Glutamatergic neuron (in vitro differentiated cells): ENCODE data around the gene CNNM3. TPM values are rescaled to one million over a fixed set of nuclear protein-coding genes. Genes with fewer than 3 reads are reported as not detected.

Experiments
- DNase-seq: peaks from one replicate; pipeline ENCODE4 v3.0.0; 2022
- H3K27ac Mint-ChIP-seq: one replicate; pipeline ENCODE4 v1.8.0; 2020; ENCODE audit warnings: mild to moderate bottlenecking, mixed read lengths, inconsistent platforms; ENCODE audit not compliant: unreplicated experiment
- H3K27me3 Mint-ChIP-seq: one replicate; pipeline ENCODE4 v1.8.0; 2020; ENCODE audit warnings: mild to moderate bottlenecking, moderate library complexity, mixed read lengths, inconsistent platforms; ENCODE audit not compliant: unreplicated experiment
- H3K36me3 Mint-ChIP-seq: one replicate; pipeline ENCODE4 v1.8.0; 2020; ENCODE audit warnings: mild to moderate bottlenecking, mixed read lengths, inconsistent platforms; ENCODE audit not compliant: unreplicated experiment
- H3K4me1 Mint-ChIP-seq: one replicate; pipeline ENCODE4 v1.8.0; 2020; ENCODE audit warnings: mild to moderate bottlenecking, low read depth, mixed read lengths, inconsistent platforms; ENCODE audit not compliant: unreplicated experiment
- H3K4me3 Mint-ChIP-seq: one replicate; pipeline ENCODE4 v1.8.0; 2020; ENCODE audit warnings: mild to moderate bottlenecking, mixed read lengths, inconsistent platforms; ENCODE audit not compliant: unreplicated experiment
- H3K9me3 Mint-ChIP-seq: one replicate; pipeline ENCODE4 v1.8.0; 2020; ENCODE audit warnings: mild to moderate bottlenecking, moderate library complexity, mixed read lengths, inconsistent platforms; ENCODE audit not compliant: unreplicated experiment
- total RNA-seq: library from RNA; stranded (reverse); fragmentation: NEBNext Ultra II Directional; extraction: Animal tissue kit (Norgen Biotek cat#: 25700); gene quantifications from one replicate; pipeline ENCODE4 v1.2.1, GENCODE V29; 2021; ENCODE audit not compliant: unreplicated experiment
- TF ChIP-seq, protein P1 (sequence below): fragments of 200-600 bp; sonication (generic); IDR thresholded peaks from one replicate; pipeline ENCODE4 v1.5.0; 2021; ENCODE audit not compliant: partially characterized antibody, unreplicated experiment

The CNNM3 gene
- total RNA-seq, 1 donor from 2014 or later: 22.3 TPM

DNA sequence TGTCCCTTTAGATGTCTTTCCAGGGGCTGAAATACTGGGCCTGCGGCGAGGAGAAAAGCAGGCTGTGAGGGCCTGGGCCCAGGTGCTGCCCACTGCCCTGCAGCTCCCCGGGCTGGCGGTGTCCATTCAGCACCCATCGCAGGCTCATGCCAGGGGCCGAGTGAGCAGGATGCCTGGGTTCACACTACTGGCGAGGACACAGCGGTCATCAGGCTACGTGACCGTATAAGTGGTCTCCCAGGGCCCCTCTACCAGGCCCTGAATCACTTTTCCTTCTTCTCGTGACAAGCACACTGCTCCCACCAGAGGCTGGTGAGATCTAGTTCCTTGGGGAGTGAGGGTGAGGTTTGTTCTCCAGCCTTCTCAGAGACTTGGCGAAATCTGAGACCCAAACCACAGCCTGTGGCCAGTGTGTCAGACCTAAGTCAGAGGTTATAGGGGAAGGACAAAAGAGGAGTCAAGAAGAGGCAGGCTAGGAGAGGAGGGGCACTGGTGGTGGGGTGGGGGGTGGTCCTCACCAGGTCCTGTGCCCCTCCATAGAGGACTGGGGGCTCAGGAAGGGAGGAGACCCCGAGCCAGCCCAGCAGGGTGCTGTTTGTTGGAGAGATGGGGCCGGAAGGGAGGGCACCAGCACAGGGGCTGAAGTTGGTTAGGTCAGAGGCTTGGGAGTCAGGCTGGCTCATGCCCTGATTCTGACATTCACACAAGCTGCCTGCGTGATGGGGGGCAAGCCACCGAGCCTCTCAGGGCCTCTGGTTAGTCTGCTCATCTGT, 60.4 kb downstream of the CNNM3 start:
- Mint-ChIP-seq H3K4me1 (peaks cover 21% of the 10 kb centered on the region), H3K4me3 (no peak overlapping the region), H3K27me3 (peaks cover 6% of the 10 kb centered on the region), H3K36me3 (no peaks in the 10 kb centered on the region), H3K27ac (no peak overlapping the region), H3K9me3 (peaks cover 9% of the 10 kb centered on the region)
- TF ChIP-seq, protein P1, sequence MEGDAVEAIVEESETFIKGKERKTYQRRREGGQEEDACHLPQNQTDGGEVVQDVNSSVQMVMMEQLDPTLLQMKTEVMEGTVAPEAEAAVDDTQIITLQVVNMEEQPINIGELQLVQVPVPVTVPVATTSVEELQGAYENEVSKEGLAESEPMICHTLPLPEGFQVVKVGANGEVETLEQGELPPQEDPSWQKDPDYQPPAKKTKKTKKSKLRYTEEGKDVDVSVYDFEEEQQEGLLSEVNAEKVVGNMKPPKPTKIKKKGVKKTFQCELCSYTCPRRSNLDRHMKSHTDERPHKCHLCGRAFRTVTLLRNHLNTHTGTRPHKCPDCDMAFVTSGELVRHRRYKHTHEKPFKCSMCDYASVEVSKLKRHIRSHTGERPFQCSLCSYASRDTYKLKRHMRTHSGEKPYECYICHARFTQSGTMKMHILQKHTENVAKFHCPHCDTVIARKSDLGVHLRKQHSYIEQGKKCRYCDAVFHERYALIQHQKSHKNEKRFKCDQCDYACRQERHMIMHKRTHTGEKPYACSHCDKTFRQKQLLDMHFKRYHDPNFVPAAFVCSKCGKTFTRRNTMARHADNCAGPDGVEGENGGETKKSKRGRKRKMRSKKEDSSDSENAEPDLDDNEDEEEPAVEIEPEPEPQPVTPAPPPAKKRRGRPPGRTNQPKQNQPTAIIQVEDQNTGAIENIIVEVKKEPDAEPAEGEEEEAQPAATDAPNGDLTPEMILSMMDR: no peak
- DNase-seq: no peak

- Mint-ChIP-seq H3K9me3 (peaks cover 9% of the 10 kb centered on the region), H3K4me1 (peaks cover 23% of the 10 kb centered on the region), H3K27me3 (peaks cover 6% of the 10 kb centered on the region), H3K4me3 (no peak overlapping the region), H3K27ac (no peak overlapping the region), H3K36me3 (no peaks in the 10 kb centered on the region)
- no peak for DNase-seq
- TF ChIP-seq, protein P1: no peak
Observed at GRCh38 chr2:96877042-96877451, 61.0 kb downstream of the CNNM3 start.

DNA sequence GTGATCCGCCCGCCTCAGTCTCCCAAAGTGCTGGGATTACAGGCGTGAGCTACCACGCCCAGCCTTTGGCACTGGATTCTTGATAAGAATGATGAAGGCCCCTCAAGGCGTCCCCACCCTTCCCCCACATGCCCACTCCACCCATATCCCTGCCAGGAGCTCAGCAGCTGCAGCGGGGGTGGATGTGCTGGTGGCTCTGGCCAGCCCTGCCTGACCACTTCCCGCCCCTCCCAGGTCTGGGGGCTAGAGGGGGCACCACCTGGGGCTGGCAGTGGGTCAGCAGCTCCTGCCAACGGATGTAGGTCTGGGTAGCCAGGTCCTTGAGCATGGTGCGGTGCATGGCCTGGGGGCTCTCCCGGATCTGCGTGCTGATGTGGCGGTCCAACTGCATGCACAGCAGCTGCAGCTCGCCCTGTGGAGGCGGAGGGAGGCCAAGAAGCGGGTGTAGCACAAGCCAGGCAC, 61.6 kb downstream of the CNNM3 start:
- TF ChIP-seq, protein P1: no peak
- peaks cover 23% of the 10 kb centered on the region for H3K4me1 Mint-ChIP-seq
- H3K27ac Mint-ChIP-seq: no peak overlapping the region
- H3K9me3 Mint-ChIP-seq: peaks cover 9% of the 10 kb centered on the region
- H3K27me3 Mint-ChIP-seq: peaks cover 8% of the 10 kb centered on the region
- DNase-seq: no peak
- no peak overlapping the region for H3K4me3 Mint-ChIP-seq
- H3K36me3 Mint-ChIP-seq: no peaks in the 10 kb centered on the region

DNA sequence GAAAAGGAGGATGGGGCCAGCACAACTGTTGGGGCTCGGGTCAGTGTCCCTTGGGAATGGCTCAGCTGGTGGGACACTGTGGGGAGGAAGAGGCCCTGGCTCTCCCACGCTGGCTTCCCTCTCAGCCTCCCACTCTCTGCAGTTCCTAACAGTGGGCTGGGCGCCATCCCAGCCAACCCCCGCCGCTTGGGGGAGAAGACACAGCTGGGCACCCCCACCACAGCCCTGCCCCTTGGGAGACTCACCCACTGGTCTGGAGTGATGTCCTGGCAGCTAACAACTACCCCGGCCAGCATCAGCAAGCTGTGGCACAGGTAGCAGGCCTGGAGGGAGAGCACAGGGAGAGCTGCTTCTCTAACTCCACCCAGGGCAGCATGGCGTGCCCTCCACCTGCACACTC, 62.1 kb downstream of the CNNM3 start:
- DNase-seq: no peak
- H3K36me3 Mint-ChIP-seq: no peaks in the 10 kb centered on the region
- peaks cover 23% of the 10 kb centered on the region for H3K4me1 Mint-ChIP-seq
- no peak overlapping the region for H3K4me3 Mint-ChIP-seq
- TF ChIP-seq, protein P1: no peak
- peaks cover 8% of the 10 kb centered on the region for H3K27me3 Mint-ChIP-seq
- peaks cover 9% of the 10 kb centered on the region for H3K9me3 Mint-ChIP-seq
- no peak overlapping the region for H3K27ac Mint-ChIP-seq

GRCh38 chr2:96878796-96879544, 62.9 kb downstream of the CNNM3 start:
- no peak overlapping the region for H3K27ac Mint-ChIP-seq
- no peak for DNase-seq
- H3K27me3 Mint-ChIP-seq: peaks cover 8% of the 10 kb centered on the region
- H3K36me3 Mint-ChIP-seq: no peaks in the 10 kb centered on the region
- H3K9me3 Mint-ChIP-seq: peaks cover 9% of the 10 kb centered on the region
- peaks cover 23% of the 10 kb centered on the region for H3K4me1 Mint-ChIP-seq
- H3K4me3 Mint-ChIP-seq: no peak overlapping the region
- TF ChIP-seq, protein P1: no peak
